ENCODE data around the gene RNF213.

DNA sequence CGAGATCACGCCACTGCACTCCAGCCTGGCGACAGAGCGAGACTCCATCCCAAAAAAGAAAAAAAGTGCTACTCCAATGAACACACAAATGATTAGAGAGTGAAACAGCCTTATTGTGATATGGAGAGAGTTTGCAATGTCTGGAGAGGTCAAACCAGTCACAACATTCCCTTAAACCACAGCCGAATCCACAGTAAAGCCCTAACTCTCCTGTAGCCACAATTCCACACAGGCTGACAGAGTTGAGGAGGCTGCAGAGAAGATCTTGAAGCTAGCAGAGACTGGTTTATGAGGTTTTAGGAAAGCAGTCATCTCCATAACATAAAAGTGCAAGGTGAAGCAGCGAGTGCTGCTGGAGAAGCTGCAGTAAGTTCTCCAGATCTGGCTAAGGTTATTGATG, 6.7 kb downstream of the RNF213 start:
- TF ChIP-seq, protein P1, sequence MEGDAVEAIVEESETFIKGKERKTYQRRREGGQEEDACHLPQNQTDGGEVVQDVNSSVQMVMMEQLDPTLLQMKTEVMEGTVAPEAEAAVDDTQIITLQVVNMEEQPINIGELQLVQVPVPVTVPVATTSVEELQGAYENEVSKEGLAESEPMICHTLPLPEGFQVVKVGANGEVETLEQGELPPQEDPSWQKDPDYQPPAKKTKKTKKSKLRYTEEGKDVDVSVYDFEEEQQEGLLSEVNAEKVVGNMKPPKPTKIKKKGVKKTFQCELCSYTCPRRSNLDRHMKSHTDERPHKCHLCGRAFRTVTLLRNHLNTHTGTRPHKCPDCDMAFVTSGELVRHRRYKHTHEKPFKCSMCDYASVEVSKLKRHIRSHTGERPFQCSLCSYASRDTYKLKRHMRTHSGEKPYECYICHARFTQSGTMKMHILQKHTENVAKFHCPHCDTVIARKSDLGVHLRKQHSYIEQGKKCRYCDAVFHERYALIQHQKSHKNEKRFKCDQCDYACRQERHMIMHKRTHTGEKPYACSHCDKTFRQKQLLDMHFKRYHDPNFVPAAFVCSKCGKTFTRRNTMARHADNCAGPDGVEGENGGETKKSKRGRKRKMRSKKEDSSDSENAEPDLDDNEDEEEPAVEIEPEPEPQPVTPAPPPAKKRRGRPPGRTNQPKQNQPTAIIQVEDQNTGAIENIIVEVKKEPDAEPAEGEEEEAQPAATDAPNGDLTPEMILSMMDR (IDR thresholded peaks at IDR 0.05) = no peak
- TF ChIP-seq POLR2A (IDR thresholded peaks at IDR 0.05) = no peak
- TF ChIP-seq POLR2AphosphoS5 (IDR thresholded peaks at IDR 0.05) = no peak
- no peak for TF ChIP-seq EP300 (IDR thresholded peaks at IDR 0.05; ENCODE audit: low read depth)
